SU-DHL-6 (cell line): ENCODE measurements around the gene EPHA3.

Experiments used
- EZH2phosphoT487 ChIP-seq: fragments of 200-600 bp; sonication (generic), shearing (Covaris generic); conservative IDR thresholded peaks from 2 replicates; pipeline ENCODE4 v1.6.1; 2018; ENCODE audit warnings: mild to moderate bottlenecking, antibody characterized with exemption, low read length, moderate library complexity, mixed read lengths
- TF ChIP-seq, protein P1 (sequence below): fragments of 200-600 bp; sonication (generic); IDR thresholded peaks from one replicate; pipeline ENCODE4 v1.5.1; 2017; ENCODE audit warnings: antibody characterized with exemption, mild to moderate bottlenecking, low read length, moderate library complexity; ENCODE audit not compliant: insufficient read depth, poor library complexity, severe bottlenecking

- TF ChIP-seq, protein P1, sequence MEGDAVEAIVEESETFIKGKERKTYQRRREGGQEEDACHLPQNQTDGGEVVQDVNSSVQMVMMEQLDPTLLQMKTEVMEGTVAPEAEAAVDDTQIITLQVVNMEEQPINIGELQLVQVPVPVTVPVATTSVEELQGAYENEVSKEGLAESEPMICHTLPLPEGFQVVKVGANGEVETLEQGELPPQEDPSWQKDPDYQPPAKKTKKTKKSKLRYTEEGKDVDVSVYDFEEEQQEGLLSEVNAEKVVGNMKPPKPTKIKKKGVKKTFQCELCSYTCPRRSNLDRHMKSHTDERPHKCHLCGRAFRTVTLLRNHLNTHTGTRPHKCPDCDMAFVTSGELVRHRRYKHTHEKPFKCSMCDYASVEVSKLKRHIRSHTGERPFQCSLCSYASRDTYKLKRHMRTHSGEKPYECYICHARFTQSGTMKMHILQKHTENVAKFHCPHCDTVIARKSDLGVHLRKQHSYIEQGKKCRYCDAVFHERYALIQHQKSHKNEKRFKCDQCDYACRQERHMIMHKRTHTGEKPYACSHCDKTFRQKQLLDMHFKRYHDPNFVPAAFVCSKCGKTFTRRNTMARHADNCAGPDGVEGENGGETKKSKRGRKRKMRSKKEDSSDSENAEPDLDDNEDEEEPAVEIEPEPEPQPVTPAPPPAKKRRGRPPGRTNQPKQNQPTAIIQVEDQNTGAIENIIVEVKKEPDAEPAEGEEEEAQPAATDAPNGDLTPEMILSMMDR, result no peak
- no peak for TF ChIP-seq EZH2phosphoT487
These were observed 318.6 kb downstream of the EPHA3 start for GRCh38 chr3:89426060-89426459.
